Measurements from ENCODE around the gene LITAFD.

The LITAFD gene

DNA sequence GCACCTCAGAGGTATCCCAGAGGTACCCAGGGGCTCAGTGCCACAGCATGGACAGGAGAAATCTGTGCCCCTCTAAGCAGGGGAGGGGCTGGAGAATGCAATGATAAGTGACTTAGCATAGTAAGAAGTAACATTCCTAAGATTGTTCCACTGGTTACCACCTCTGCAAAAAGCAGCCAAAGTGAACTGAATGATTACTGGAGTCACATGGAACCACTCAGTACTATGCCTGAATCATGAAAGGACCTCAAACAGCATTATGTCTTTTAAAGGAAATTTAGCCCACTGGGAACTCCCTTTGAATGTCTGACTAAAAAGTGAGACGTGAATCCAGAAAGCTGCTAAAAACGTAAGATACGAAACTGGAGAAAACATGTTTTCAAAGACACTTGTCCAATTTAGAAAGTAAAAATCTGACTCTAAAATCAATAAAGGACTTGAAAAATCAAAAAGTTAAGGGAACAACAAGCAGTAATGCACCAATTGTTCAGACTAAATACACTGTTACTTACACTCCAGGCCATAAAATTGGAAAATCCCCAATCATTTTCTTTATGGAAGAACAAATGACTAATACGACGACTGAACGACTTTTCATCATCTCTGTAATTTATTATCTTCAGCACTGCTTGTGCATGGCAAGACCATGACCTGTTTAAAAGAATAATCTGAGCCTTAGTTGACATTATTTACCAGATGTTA lies 38.6 kb downstream of the LITAFD start:
- no peak for DNase-seq (ENCODE audit: low spot score)

GRCh38 chr16:8921347-8921984 lies 39.3 kb downstream of the LITAFD start:
- no peak for DNase-seq (ENCODE audit: low spot score)

GRCh38 chr16:8923199-8923598 lies 41.0 kb downstream of the LITAFD start:
- peak; percentile 81 for DNase-seq (ENCODE audit: low spot score)

GRCh38 chr16:8924214-8924613 lies 42.1 kb downstream of the LITAFD start:
- peak; percentile 51 for DNase-seq (ENCODE audit: low spot score)

- DNase-seq (ENCODE audit: low spot score) = no peak
These were observed 43.3 kb downstream of the LITAFD start for GRCh38 chr16:8925455-8925854.

GRCh38 chr16:8926827-8927226 lies 44.7 kb downstream of the LITAFD start:
- DNase-seq (ENCODE audit: low spot score) = no peak

DNA sequence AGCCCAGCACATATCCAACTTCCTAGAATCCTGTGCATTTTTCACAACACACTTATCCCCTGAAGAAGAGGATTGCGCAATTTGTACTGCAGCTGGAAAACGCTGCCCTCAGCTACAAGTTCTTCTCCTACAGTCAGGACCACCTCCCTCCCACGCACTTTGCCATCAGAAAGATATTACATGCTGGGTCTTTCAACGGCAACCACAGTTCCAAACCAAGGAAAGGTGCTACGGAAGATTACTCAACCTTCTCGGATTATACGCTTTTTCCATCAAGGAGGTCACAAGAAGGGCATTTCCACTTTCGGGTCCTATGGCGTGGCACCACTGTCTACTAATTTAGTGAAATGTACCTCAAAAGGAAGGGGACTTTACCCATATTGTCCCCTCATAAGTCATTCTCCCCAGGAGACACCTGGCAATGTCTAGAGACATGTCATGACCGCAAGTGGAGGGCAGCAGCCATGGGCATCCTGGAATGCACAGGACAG lies 46.4 kb downstream of the LITAFD start:
- no peak for DNase-seq (ENCODE audit: low spot score)

DNA sequence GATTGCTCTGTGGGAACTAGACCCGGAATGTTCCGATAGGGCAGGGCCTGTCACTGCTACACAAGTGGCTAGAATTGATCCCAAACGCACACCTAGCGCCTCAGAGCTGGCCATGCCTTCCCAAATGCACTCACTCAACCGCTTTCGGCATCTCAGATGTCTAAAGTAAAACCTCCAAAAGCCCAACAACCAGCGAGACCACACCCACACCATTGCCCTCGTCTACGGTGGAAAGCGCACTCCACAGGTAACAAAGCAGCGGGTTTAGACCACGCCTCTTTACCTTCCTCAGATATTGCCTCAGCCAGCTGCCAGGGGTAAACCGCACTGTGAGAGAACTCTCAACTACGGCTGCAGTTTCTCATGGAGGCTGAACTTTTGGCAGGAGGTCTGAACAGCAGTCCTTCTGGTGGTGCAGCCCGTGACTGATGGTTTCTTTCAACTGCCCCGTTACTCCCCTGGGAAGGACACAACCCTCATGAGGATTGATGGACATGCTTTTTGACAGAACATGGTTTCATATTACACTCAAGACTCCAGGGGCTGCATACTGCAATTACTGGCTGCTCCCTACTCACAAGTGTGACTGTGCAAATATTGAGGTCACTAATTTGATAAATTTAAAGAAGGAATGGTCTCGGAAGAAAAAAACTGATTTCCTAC lies 47.1 kb downstream of the LITAFD start:
- no peak for DNase-seq (ENCODE audit: low spot score)

DNA sequence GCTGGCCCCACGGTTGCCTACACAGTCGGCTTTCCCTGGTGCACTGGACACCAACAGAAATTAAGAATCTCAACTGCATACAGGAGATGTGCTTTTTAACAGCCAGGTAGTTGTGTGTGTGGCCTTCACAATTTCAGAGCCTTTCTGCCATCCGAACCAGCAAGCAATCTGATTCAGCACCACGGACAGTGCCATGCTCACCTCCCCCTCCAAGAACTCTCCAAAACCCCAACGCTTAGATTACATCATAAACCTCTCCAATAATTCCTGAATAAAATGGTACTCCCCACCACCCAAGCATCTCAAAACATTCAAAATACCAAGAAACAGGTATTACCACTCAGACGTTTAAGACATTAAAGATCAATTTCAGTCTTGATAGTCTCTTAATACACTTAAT lies 49.7 kb downstream of the LITAFD start:
- DNase-seq (ENCODE audit: low spot score) = no peak

DNA sequence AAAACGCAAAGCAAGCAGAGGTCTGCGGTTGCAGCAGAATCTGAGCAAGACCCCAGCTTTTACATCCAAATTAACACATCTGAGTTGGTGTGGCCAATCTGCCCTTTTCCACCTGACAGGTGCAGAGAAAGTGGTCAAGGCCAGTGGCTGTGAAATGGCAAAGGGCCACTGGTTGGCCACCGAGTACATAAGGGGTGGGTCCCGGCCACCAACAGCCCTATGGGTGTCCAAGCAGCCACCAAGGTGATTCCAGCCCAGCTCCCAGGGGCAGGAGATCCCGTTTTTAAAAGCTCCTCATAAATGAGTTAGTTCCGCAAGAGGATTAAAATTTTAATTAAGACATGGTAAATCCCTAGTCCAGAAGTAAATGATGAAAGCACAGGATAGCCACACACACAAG lies 52.5 kb downstream of the LITAFD start:
- no peak for DNase-seq (ENCODE audit: low spot score)
